ENCODE results near the gene ADRA2C. TPM values are rescaled to one million over a fixed set of nuclear protein-coding genes. Genes with fewer than 3 reads are reported as not detected.

ADRA2C gene
- total RNA-seq, 2 experiments from 2014 or later, result not detected

DNA sequence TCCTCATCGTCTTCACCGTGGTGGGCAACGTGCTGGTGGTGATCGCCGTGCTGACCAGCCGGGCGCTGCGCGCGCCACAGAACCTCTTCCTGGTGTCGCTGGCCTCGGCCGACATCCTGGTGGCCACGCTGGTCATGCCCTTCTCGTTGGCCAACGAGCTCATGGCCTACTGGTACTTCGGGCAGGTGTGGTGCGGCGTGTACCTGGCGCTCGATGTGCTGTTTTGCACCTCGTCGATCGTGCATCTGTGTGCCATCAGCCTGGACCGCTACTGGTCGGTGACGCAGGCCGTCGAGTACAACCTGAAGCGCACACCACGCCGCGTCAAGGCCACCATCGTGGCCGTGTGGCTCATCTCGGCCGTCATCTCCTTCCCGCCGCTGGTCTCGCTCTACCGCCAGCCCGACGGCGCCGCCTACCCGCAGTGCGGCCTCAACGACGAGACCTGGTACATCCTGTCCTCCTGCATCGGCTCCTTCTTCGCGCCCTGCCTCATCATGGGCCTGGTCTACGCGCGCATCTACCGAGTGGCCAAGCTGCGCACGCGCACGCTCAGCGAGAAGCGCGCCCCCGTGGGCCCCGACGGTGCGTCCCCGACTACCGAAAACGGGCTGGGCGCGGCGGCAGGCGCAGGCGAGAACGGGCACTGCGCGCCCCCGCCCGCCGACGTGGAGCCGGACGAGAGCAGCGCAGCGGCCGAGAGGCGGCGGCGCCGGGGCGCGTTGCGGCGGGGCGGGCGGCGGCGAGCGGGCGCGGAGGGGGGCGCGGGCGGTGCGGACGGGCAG, 792 bp downstream of the ADRA2C start:
- Mint-ChIP-seq H3K4me1 (peaks cover 8% of the 10 kb centered on the region), H3K27ac (no peak overlapping the region), H3K36me3 (ENCODE audit: low read depth) (peaks cover 2% of the 10 kb centered on the region), H3K27me3 (peaks cover 26% of the 10 kb centered on the region), H3K9me3 (ENCODE audit: low read depth) (no peaks in the 10 kb centered on the region), H3K4me3 (peak overlapping the region; percentile 56)
- POLR2A ChIA-PET, result no interaction called here
- CTCF ChIA-PET, result interaction anchor here (0.7 to 1.9 kb wide), 3 partner anchors 17 to 113 kb away, joined by 3 to 4 read pairs (median 4); no protein-coding TSS in a partner anchor
- intact Hi-C loops (cut with DNase I, micrococcal nuclease), result loop anchor here (1.0 to 5.0 kb wide), 3 partner anchors 113 to 1090 kb away; partner anchors contain the start of gene MSX1 (in 1 of the 2)
- ATAC-seq (peak; percentile 16), DNase-seq (peak; percentile 37)

- no peak for ATAC-seq
- intact Hi-C loops (cut with DNase I, micrococcal nuclease), result loop anchor here (1.0 to 5.0 kb wide), 3 partner anchors 113 to 1090 kb away; partner anchors contain the start of gene MSX1 (in 1 of the 2)
- Mint-ChIP-seq H3K27ac (no peak overlapping the region), H3K27me3 (peaks cover 26% of the 10 kb centered on the region), H3K36me3 (ENCODE audit: low read depth) (peaks cover 2% of the 10 kb centered on the region), H3K4me3 (peak overlapping the region; percentile 49), H3K9me3 (ENCODE audit: low read depth) (no peaks in the 10 kb centered on the region), H3K4me1 (peaks cover 8% of the 10 kb centered on the region)
- DNase-seq, result peak; percentile 48
- CTCF ChIA-PET, result interaction anchor here (0.7 to 1.0 kb wide), 2 partner anchors 17 to 67 kb away, joined by 3 to 4 read pairs; no protein-coding TSS in a partner anchor
- POLR2A ChIA-PET, result no interaction called here
These were observed 1.5 kb downstream of the ADRA2C start for GRCh38 chr4:3767570-3768288.

DNA sequence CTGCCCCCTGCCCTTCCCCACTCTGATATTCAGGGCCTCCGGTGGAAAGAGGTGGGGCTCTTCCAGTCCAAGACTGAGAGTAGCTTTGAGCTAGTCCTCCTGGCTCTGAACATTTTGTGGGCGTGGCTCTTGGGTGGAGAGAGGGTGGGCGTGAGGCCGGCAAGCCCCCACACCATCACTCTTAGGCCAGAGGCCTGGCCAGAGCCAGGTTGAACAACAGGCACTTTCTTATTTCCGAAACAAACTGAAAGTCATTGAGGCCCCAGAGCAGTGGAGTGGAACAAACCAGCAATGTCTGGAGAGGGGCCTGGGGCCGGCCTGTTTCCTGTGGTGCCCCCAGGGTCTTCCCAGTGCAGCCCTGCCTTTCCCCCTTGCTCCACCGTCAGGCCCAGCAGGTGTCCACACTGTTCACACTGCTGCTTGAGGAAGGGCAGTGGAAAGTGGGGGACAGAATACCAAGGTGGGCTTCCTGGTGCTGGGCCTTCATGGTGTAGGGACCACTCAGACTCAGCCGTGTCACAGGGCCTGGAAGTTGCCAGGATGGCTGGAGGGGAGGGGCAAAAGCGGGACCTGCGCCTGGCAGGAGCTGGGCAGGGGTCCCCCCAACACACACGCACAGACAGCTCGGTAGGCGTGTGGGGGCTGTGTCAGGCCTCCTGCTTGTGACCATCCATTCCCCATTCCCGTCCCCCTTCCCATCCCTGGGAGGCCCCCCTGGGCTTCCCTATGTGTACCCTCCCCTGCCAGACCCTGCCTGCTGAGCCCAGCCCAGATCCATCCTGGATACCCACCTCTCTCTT, 2.9 kb downstream of the ADRA2C start:
- Mint-ChIP-seq H3K27ac (no peak overlapping the region), H3K4me1 (peaks cover 8% of the 10 kb centered on the region), H3K36me3 (ENCODE audit: low read depth) (peaks cover 2% of the 10 kb centered on the region), H3K9me3 (ENCODE audit: low read depth) (no peaks in the 10 kb centered on the region), H3K27me3 (peaks cover 23% of the 10 kb centered on the region), H3K4me3 (no peak overlapping the region)
- intact Hi-C loops (cut with DNase I, micrococcal nuclease), result loop anchor here (5.0 kb wide), 2 partner anchors 113 to 1088 kb away; partner anchors contain the start of gene MSX1 (in 1 of the 2)
- no peak for ATAC-seq
- CTCF ChIA-PET, result no interaction called here
- no peak for DNase-seq
- POLR2A ChIA-PET, result no interaction called here

- peaks cover 2% of the 10 kb centered on the region for H3K36me3 Mint-ChIP-seq (ENCODE audit: low read depth)
- ATAC-seq, result no peak
- ChIA-PET POLR2A (interaction anchor here (0.6 kb wide), 1 partner anchor 59 kb away, joined by 4 read pairs; no protein-coding TSS in a partner anchor), CTCF (no interaction called here)
- intact Hi-C loops (cut with DNase I, micrococcal nuclease), result loop anchor here (5.0 kb wide), 2 partner anchors 113 to 1088 kb away; partner anchors contain the start of gene MSX1 (in 1 of the 2)
- no peak overlapping the region for H3K27ac Mint-ChIP-seq
- peaks cover 8% of the 10 kb centered on the region for H3K4me1 Mint-ChIP-seq
- no peaks in the 10 kb centered on the region for H3K9me3 Mint-ChIP-seq (ENCODE audit: low read depth)
- DNase-seq, result no peak
- H3K27me3 Mint-ChIP-seq, result peaks cover 18% of the 10 kb centered on the region
- H3K4me3 Mint-ChIP-seq, result no peak overlapping the region
These were observed 3.5 kb downstream of the ADRA2C start for GRCh38 chr4:3769642-3770184.

GRCh38 chr4:3770323-3771163, 4.4 kb downstream of the ADRA2C start:
- H3K9me3 Mint-ChIP-seq (ENCODE audit: low read depth), result no peaks in the 10 kb centered on the region
- POLR2A ChIA-PET, result interaction anchor here (0.6 kb wide), 1 partner anchor 60 kb away, joined by 4 read pairs; no protein-coding TSS in a partner anchor
- peaks cover 8% of the 10 kb centered on the region for H3K4me1 Mint-ChIP-seq

GRCh38 chr4:3771164-3771809, 5.1 kb downstream of the ADRA2C start:
- H3K4me3 Mint-ChIP-seq, result no peak overlapping the region
- ATAC-seq (no peak), DNase-seq (no peak)
- peaks cover 8% of the 10 kb centered on the region for H3K4me1 Mint-ChIP-seq
- ChIA-PET CTCF (no interaction called here), POLR2A (no interaction called here)
- H3K36me3 Mint-ChIP-seq (ENCODE audit: low read depth), result peaks cover 2% of the 10 kb centered on the region
- intact Hi-C loops (cut with DNase I, micrococcal nuclease), result no loop called here
- no peaks in the 10 kb centered on the region for H3K9me3 Mint-ChIP-seq (ENCODE audit: low read depth)
- H3K27me3 Mint-ChIP-seq, result peaks cover 16% of the 10 kb centered on the region
- no peak overlapping the region for H3K27ac Mint-ChIP-seq

More at GRCh38 chr4:3770323-3771163, 4.4 kb downstream of the ADRA2C start:
- CTCF ChIA-PET, result interaction anchor here (0.6 kb wide), 1 partner anchor 739 kb away, joined by 3 read pairs; no protein-coding TSS in a partner anchor
- Mint-ChIP-seq H3K27me3 (peaks cover 16% of the 10 kb centered on the region), H3K4me3 (no peak overlapping the region), H3K27ac (no peak overlapping the region), H3K36me3 (ENCODE audit: low read depth) (peaks cover 2% of the 10 kb centered on the region)
- intact Hi-C loops (cut with DNase I, micrococcal nuclease), result no loop called here
- ATAC-seq, result no peak
- no peak for DNase-seq

DNA sequence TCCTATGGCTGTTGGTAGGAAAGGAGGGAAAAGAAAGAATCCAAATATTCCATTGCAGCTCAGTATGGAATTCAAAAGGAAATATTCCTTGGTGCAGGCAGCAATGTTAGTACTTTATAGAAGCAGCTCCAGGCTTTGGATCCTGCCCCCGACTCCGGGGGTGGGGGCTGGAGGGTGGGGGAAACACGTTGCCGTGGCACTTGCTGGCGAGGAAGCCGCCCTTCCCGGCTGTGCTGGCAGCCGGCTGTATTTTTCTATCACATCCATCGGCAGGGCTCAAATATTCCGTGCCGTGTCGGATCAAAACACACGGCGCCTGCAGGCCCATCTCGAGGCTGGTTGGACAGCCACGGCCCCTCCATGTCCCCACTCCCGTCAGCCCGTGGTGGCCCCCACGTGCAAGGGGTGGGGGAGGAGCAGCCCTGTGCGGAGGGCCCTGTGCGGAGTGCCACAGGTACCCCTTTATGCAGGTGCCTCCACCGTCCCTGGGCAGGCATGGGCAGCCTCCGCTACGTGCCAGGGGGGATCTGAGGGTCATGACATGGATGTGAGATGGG, 5.8 kb downstream of the ADRA2C start:
- intact Hi-C loops (cut with DNase I, micrococcal nuclease), result no loop called here
- POLR2A ChIA-PET, result no interaction called here
- Mint-ChIP-seq H3K27ac (no peak overlapping the region), H3K4me3 (no peak overlapping the region), H3K4me1 (peaks cover 4% of the 10 kb centered on the region), H3K9me3 (ENCODE audit: low read depth) (no peaks in the 10 kb centered on the region), H3K27me3 (peaks cover 12% of the 10 kb centered on the region), H3K36me3 (ENCODE audit: low read depth) (peaks cover 2% of the 10 kb centered on the region)
- CTCF ChIA-PET, result no interaction called here
- ATAC-seq (no peak), DNase-seq (no peak)

DNA sequence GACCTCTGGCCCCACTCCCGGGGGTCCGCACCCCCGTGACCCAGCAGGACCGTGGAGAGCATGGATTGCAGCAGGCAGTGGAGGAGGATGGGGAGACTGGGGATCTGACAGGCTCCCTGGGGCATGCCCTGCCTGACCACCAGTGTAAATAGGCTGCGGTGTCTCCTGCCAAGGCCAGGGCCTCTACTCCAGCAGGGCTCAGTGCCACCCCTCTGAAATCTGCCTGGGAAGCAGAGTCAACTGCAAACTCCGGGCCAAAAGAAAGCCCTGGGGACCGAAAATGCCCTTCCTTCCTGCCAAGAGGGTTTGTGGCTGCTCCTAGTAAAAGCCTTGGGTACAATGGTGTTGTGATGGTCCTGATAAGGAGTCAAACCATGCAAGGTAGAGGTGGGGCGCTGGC, 6.4 kb downstream of the ADRA2C start:
- H3K36me3 Mint-ChIP-seq (ENCODE audit: low read depth), result peaks cover 1% of the 10 kb centered on the region
- H3K27me3 Mint-ChIP-seq, result peaks cover 10% of the 10 kb centered on the region
- ATAC-seq, result no peak

DNA sequence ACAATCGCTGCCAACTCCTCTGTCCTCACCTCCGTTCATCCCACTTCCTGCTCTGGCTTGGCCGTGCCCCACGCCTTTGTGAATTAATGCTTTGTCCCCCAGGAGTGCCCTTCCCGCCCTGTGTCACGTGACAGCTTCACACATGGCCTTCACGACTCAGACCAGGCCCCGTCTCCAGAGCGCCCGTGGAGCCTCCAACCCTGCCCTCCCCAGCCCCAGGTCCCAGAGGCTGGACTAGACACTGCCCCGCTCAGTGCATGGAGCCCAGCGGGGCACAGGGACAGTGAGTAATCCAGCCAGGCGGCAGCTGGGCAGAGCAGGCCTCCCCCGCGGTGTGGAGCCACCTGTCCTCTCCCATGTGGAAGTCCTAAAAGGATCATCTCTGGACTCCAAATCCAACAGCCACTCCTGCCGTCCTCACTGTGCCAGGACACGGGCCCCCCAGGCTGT, 7.4 kb downstream of the ADRA2C start:
- Mint-ChIP-seq H3K9me3 (ENCODE audit: low read depth) (no peaks in the 10 kb centered on the region), H3K4me1 (no peaks in the 10 kb centered on the region), H3K36me3 (ENCODE audit: low read depth) (no peaks in the 10 kb centered on the region), H3K27me3 (peaks cover 5% of the 10 kb centered on the region), H3K4me3 (no peak overlapping the region), H3K27ac (no peak overlapping the region)
- ATAC-seq (no peak), DNase-seq (no peak)
- POLR2A ChIA-PET, result no interaction called here
- CTCF ChIA-PET, result interaction anchor here (0.6 kb wide), 1 partner anchor 695 kb away, joined by 3 read pairs; no protein-coding TSS in a partner anchor
- intact Hi-C loops (cut with DNase I, micrococcal nuclease), result no loop called here

More for the DNA sequence above, 6.4 kb downstream of the ADRA2C start:
- no peak for DNase-seq
- no peak overlapping the region for H3K4me3 Mint-ChIP-seq
- H3K27ac Mint-ChIP-seq, result no peak overlapping the region
- H3K4me1 Mint-ChIP-seq, result peaks cover 2% of the 10 kb centered on the region
- CTCF ChIA-PET, result no interaction called here
- POLR2A ChIA-PET, result no interaction called here
- intact Hi-C loops (cut with DNase I, micrococcal nuclease), result no loop called here
- H3K9me3 Mint-ChIP-seq (ENCODE audit: low read depth), result no peaks in the 10 kb centered on the region
